Neural progenitor cell (in vitro differentiated cells): ENCODE results near the gene CAGE1. TPM values are rescaled to one million over a fixed set of nuclear protein-coding genes. Genes with fewer than 3 reads are reported as not detected.

Experiments
- DNase-seq: peaks from one replicate; pipeline ENCODE4 v3.0.0-alpha.2; 2016; ENCODE audit warnings: low spot score
- H2AFZ ChIP-seq: fragments of 200-600 bp; sonication (generic); replicated peaks from 2 replicates; pipeline ENCODE4 v1.6.1; 2016; ENCODE audit warnings: antibody characterized with exemption
- H3F3A ChIP-seq: fragments of 200-600 bp; sonication (generic); 2 replicates; pipeline ENCODE4 v1.6.1; 2016; ENCODE audit warnings: antibody characterized with exemption, low read depth
- H3K27ac ChIP-seq: fragments of 200-600 bp; sonication (generic); 2 replicates; pipeline ENCODE4 v1.5.1; 2016; ENCODE audit warnings: mild to moderate bottlenecking
- H3K27me3 ChIP-seq: fragments of 200-600 bp; sonication (generic); 2 replicates; pipeline ENCODE4 v1.6.1; 2016; ENCODE audit warnings: mild to moderate bottlenecking, moderate library complexity
- H3K36me3 ChIP-seq: fragments of 200-600 bp; sonication (generic); 2 replicates; pipeline ENCODE4 v1.5.1; 2016
- H3K4me1 ChIP-seq: fragments of 200-600 bp; sonication (generic); 2 replicates; pipeline ENCODE4 v1.6.1; 2016; ENCODE audit warnings: mixed run types
- H3K4me2 ChIP-seq: fragments of 200-600 bp; sonication (generic); 2 replicates; pipeline ENCODE4 v1.6.1; 2016
- H3K4me3 ChIP-seq: fragments of 200-600 bp; sonication (generic); 2 replicates; pipeline ENCODE4 v1.5.1; 2016
- H3K79me2 ChIP-seq: fragments of 200-600 bp; sonication (generic); 2 replicates; pipeline ENCODE4 v1.6.1; 2016; ENCODE audit warnings: low read depth
- H3K9ac ChIP-seq: fragments of 200-600 bp; sonication (generic); 2 replicates; pipeline ENCODE4 v1.6.1; 2016
- H3K9me3 ChIP-seq: fragments of 200-600 bp; sonication (generic); 2 replicates; pipeline ENCODE4 v1.5.1; 2016; ENCODE audit warnings: low read depth
- H4K20me1 ChIP-seq: fragments of 200-600 bp; sonication (generic); 2 replicates; pipeline ENCODE4 v1.6.1; 2016; ENCODE audit warnings: low read depth
- H3K27ac Mint-ChIP-seq: 3 replicates; pipeline ENCODE4 v1.8.0; 2021; ENCODE audit warnings: mixed read lengths
- H3K27me3 Mint-ChIP-seq: 2 replicates; pipeline ENCODE4 v1.8.0; 2022; ENCODE audit warnings: low read depth, mild to moderate bottlenecking, inconsistent platforms, moderate library complexity, mixed read lengths; ENCODE audit not compliant: insufficient read depth
- H3K36me3 Mint-ChIP-seq: 3 replicates; pipeline ENCODE4 v1.8.0; 2021; ENCODE audit warnings: mixed read lengths
- H3K4me1 Mint-ChIP-seq: 3 replicates; pipeline ENCODE4 v1.8.0; 2021; ENCODE audit warnings: mixed read lengths
- H3K4me3 Mint-ChIP-seq: 3 replicates; pipeline ENCODE4 v1.8.0; 2021; ENCODE audit warnings: mild to moderate bottlenecking, moderate library complexity, mixed read lengths
- H3K9me3 Mint-ChIP-seq: 3 replicates; pipeline ENCODE4 v1.8.0; 2020; ENCODE audit warnings: mixed read lengths
- CTCF ChIP-seq: fragments of 200-600 bp; sonication (generic); IDR thresholded peaks from 2 replicates; pipeline ENCODE4 v1.5.1; 2017; ENCODE audit warnings: antibody characterized with exemption, mild to moderate bottlenecking
- EZH2 ChIP-seq: fragments of 200-600 bp; sonication (generic); IDR thresholded peaks from 2 replicates; pipeline ENCODE4 v1.6.1; 2017; ENCODE audit warnings: antibody characterized with exemption, mild to moderate bottlenecking, moderate library complexity
- EZH2phosphoT487 ChIP-seq: fragments of 200-600 bp; sonication (generic); IDR thresholded peaks from 2 replicates; pipeline ENCODE4 v1.6.1; 2017; ENCODE audit warnings: antibody characterized with exemption
- total RNA-seq: library from RNA; depleted of rRNA; stranded (reverse); fragments of >200 nt; gene quantifications from 2 replicates; pipeline ENCODE4 v1.2.3, GENCODE V29; 2015; ENCODE audit warnings: low replicate concordance

Gene CAGE1
- total RNA-seq, 1 donor from 2014 or later, result not detected

DNA sequence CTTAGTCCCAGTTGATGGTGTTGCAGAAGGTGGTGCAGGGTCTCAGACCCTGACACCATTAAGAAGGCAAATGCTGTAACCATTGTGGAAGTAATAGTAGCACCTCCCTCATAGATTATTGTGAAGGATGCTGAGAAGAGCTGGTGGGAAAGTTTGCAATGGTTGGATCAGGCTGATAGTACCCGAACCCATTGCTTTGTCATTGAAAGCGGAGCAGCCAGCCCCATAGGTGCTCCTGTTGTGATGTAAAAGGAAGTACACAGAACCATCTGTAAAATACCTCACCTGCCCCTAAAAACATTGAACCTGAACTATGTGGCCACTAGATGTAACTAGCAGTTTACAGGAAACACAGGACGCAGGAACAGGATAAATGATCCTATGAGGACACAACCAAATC lies 31.5 kb upstream of the CAGE1 start:
- Histone ChIP-seq H2AFZ (no peak overlapping the region), H4K20me1 (no peaks in the 10 kb centered on the region), H3K79me2 (no peaks in the 10 kb centered on the region), H3K27ac (no peak overlapping the region), H3K4me2 (no peak overlapping the region), H3F3A (no peaks in the 10 kb centered on the region), H3K9ac (no peak overlapping the region), H3K9me3 (no peaks in the 10 kb centered on the region), H3K4me1 (no peaks in the 10 kb centered on the region), H3K27me3 (no peaks in the 10 kb centered on the region), H3K4me3 (no peak overlapping the region), H3K36me3 (peaks cover 4% of the 10 kb centered on the region)
- TF ChIP-seq CTCF (no peak), EZH2 (no peak), EZH2phosphoT487 (no peak)
- Mint-ChIP-seq H3K27ac (no peak overlapping the region), H3K27me3 (no peaks in the 10 kb centered on the region), H3K4me3 (no peak overlapping the region), H3K36me3 (peaks cover 11% of the 10 kb centered on the region), H3K4me1 (no peaks in the 10 kb centered on the region), H3K9me3 (no peaks in the 10 kb centered on the region)
- DNase-seq, result no peak

- Mint-ChIP-seq H3K9me3 (no peaks in the 10 kb centered on the region), H3K4me1 (no peaks in the 10 kb centered on the region), H3K36me3 (peaks cover 21% of the 10 kb centered on the region), H3K4me3 (no peak overlapping the region), H3K27me3 (no peaks in the 10 kb centered on the region), H3K27ac (no peak overlapping the region)
- Histone ChIP-seq H3F3A (no peaks in the 10 kb centered on the region), H3K79me2 (no peaks in the 10 kb centered on the region), H2AFZ (no peak overlapping the region), H3K9ac (no peak overlapping the region), H3K9me3 (no peaks in the 10 kb centered on the region), H3K27ac (no peak overlapping the region), H3K36me3 (peaks cover 4% of the 10 kb centered on the region), H3K4me2 (no peak overlapping the region), H3K4me3 (no peak overlapping the region), H3K27me3 (no peaks in the 10 kb centered on the region), H4K20me1 (no peaks in the 10 kb centered on the region), H3K4me1 (peaks cover 6% of the 10 kb centered on the region)
- DNase-seq, result no peak
- TF ChIP-seq CTCF, result no peak
- no peak for TF ChIP-seq EZH2
- no peak for TF ChIP-seq EZH2phosphoT487
These were observed 29.5 kb upstream of the CAGE1 start for GRCh38 chr6:7419065-7419464.

GRCh38 chr6:7418238-7418905 lies 28.8 kb upstream of the CAGE1 start:
- no peaks in the 10 kb centered on the region for H4K20me1 ChIP-seq
- H3K4me1 ChIP-seq, result peaks cover 13% of the 10 kb centered on the region
- H3K27me3 Mint-ChIP-seq, result peaks cover 2% of the 10 kb centered on the region
- no peak overlapping the region for H3K4me3 ChIP-seq
- peaks cover 24% of the 10 kb centered on the region for H3K36me3 Mint-ChIP-seq
- DNase-seq, result no peak
- no peak overlapping the region for H3K27ac ChIP-seq
- no peaks in the 10 kb centered on the region for H3K27me3 ChIP-seq
- H2AFZ ChIP-seq, result no peak overlapping the region
- H3K4me2 ChIP-seq, result no peak overlapping the region
- H3K4me1 Mint-ChIP-seq, result peaks cover under 1% of the 10 kb centered on the region
- no peak overlapping the region for H3K27ac Mint-ChIP-seq
- H3K4me3 Mint-ChIP-seq, result no peak overlapping the region
- H3K36me3 ChIP-seq, result peaks cover 4% of the 10 kb centered on the region
- no peak overlapping the region for H3K9ac ChIP-seq
- no peaks in the 10 kb centered on the region for H3K79me2 ChIP-seq
- TF ChIP-seq EZH2 (no peak), CTCF (no peak), EZH2phosphoT487 (no peak)
- no peaks in the 10 kb centered on the region for H3K9me3 ChIP-seq
- peaks cover 6% of the 10 kb centered on the region for H3F3A ChIP-seq
- no peaks in the 10 kb centered on the region for H3K9me3 Mint-ChIP-seq
